Epithelial cell of esophagus (primary cell): ENCODE measurements around the gene UNC13A.
"Not testable (repeated sequence)": the region's sequence is repeated elsewhere in the genome, so short reads cannot be mapped to it uniquely, and the experiment has no call there.

Experiments
- DNase-seq: peaks from one replicate; pipeline ENCODE4 v3.0.0; 2010; ENCODE audit warnings: low read depth
- H3K4me3 ChIP-seq: 2 replicates; pipeline ENCODE4 v1.5.1; 2011; ENCODE audit warnings: mild to moderate bottlenecking, low read length, control low read depth
- CTCF ChIP-seq: IDR thresholded peaks from 2 replicates; pipeline ENCODE4 v1.5.1; 2011; ENCODE audit warnings: low read depth, mild to moderate bottlenecking, low read length, control low read depth, inconsistent platforms; ENCODE audit not compliant: insufficient read depth; ENCODE audit errors: missing control alignments

UNC13A gene

GRCh38 chr19:17602217-17602616 lies 85.9 kb downstream of the UNC13A start:
- no peak for TF ChIP-seq CTCF
- no peak for DNase-seq
- H3K4me3 ChIP-seq, result no peak overlapping the region

GRCh38 chr19:17601683-17602082 lies 86.5 kb downstream of the UNC13A start:
- TF ChIP-seq CTCF, result no peak
- no peak for DNase-seq
- no peak overlapping the region for H3K4me3 ChIP-seq

GRCh38 chr19:17599780-17600179 lies 88.4 kb downstream of the UNC13A start:
- no peak overlapping the region for H3K4me3 ChIP-seq
- no peak for DNase-seq
- no peak for TF ChIP-seq CTCF

GRCh38 chr19:17598953-17599352 lies 89.2 kb downstream of the UNC13A start:
- no peak for DNase-seq
- no peak for TF ChIP-seq CTCF
- no peak overlapping the region for H3K4me3 ChIP-seq

- not testable (repeated sequence) for H3K4me3 ChIP-seq, DNase-seq
Measured at GRCh38 chr19:17598063-17598462, 90.1 kb downstream of the UNC13A start.

GRCh38 chr19:17594296-17594695 lies 93.9 kb downstream of the UNC13A start:
- not testable (repeated sequence) for DNase-seq

GRCh38 chr19:17590866-17591265 lies 97.3 kb downstream of the UNC13A start:
- DNase-seq, result no peak
- no peak for TF ChIP-seq CTCF
- no peak overlapping the region for H3K4me3 ChIP-seq

More at GRCh38 chr19:17594296-17594695, 93.9 kb downstream of the UNC13A start:
- H3K4me3 ChIP-seq, result not testable (repeated sequence)

- DNase-seq, H3K4me3 ChIP-seq: not testable (repeated sequence)
Measured at GRCh38 chr19:17585395-17585794, 102.8 kb downstream of the UNC13A start.

- H3K4me3 ChIP-seq, result no peak overlapping the region
- TF ChIP-seq CTCF, result no peak
- no peak for DNase-seq
Measured at GRCh38 chr19:17584132-17584531, 104.0 kb downstream of the UNC13A start.
